GM19240 (cell line): ENCODE results near the gene ACTR6.
"Not testable (repeated sequence)": the region's sequence is repeated elsewhere in the genome, so short reads cannot be mapped to it uniquely, and the experiment has no call there.

Experiments
- DNase-seq: peaks from one replicate; pipeline ENCODE4 v3.0.0; 2011; ENCODE audit warnings: low spot score; ENCODE audit not compliant: insufficient read length

ACTR6 gene

GRCh38 chr12:100200463-100201181, at the start of gene ACTR6:
ACTR6 (plus strand) TSS chr12:100200815; CDS start chr12:100200852, 37 bp downstream.
- DNase-seq: peak; percentile 54

DNA sequence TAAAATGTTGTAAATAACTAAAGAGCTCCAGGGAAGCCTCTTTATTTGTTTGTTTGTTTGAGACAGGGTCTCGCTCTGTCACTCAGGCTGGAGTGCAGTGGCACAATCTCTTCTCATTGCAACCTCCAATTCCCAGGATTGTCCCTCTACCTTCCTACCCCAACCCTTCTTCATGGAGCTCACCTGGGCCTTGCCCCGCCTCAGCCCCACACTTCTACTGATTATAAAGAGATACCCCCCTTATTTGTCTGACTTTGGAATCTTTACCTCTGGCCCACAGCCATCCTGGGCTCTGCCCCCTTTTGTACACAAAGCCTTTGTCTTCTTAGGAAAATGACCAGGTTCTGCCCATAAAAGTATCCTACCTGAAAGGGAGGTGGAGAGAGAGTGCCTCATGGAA, 48.8 kb upstream of the ACTR6 start:
- no peak for DNase-seq

DNA sequence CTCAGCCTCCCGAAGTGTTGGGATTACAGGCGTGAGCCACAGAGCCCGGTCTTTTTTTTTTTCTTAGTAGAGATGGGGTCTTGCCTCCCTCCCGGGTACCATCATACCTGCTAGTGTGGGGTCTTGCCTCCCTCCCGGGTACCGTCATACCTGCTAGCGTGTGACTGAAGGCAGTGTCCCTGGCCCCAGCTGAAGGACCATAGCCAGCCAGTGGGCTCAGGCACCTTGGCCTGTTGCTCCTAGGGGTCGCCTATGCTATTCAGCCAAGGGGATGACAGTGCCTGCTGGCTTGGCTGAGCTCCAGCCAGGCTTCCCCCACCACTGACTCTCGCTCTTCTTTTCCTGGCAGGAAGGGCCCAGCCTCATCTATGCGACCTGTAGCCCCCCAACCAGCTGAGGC, 47.5 kb upstream of the ACTR6 start:
- DNase-seq: no peak

GRCh38 chr12:100154474-100155247, 46.0 kb upstream of the ACTR6 start:
- peak; percentile 34 for DNase-seq

GRCh38 chr12:100156731-100157426, 43.7 kb upstream of the ACTR6 start:
- no peak for DNase-seq

GRCh38 chr12:100157427-100157821, 43.2 kb upstream of the ACTR6 start:
- DNase-seq: no peak

GRCh38 chr12:100158535-100158934, 42.1 kb upstream of the ACTR6 start:
- no peak for DNase-seq

GRCh38 chr12:100159391-100160104, 41.1 kb upstream of the ACTR6 start:
- no peak for DNase-seq

DNA sequence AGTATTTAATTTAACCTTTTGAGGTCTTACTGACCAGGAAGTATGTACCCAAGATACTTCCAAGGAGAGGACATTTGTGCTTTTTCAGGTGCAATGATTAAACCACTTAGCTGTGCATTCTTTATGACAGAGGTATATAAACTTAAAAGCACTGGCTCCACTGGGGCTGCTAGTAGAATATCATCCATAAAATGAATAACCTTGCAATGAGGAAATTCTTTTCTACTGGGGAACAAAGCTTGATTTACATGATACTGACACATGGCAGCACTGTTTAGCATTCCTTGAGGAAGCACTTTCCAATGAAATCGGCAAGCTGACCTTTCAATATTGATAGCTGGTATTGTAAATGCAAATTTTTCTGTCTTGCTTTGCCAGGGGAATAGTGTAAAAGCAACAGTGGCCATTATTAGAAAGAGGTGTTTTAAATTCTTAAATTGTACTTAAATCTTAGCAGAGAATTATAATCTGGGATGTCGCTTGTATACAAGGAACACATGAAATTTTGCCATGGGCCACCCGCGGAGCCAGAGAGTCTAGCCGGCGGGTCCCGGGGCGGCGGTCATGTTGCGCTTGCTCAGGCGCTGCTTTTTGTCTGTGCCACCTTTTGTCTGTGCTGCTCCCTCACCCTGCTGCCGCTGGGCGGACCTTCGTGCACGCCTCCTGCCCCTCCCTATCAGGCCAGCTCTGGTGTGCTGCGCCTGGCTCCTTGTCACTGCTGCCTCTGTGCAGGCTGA, 37.0 kb upstream of the ACTR6 start:
- peak; percentile 83 for DNase-seq

DNA sequence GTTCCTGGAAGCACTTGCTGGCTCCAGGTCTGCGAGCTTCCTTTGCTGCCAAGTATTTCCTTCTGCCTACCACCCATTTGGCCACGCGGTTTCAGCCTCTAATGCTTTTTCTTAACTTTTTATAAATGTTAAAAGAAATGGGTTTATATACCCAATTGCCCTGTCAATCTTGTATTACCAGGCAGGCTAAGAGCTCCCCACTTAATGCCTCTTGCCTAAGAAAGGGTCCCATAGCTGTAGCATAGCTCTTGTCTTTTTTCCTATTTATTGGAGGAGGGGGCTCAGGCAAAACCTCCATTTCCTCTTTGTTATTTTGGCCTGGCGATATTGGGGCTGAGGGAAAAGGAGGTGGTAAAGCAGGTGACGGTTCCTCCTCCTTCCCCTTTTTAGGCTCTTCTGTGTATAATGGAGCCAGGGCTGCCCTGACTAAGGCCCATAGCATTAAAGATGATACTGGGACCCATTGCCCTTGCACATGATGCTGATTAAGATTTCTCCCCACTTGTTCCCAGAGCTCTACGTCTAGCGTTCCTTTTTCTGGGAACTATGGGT, 36.4 kb upstream of the ACTR6 start:
- no peak for DNase-seq

DNA sequence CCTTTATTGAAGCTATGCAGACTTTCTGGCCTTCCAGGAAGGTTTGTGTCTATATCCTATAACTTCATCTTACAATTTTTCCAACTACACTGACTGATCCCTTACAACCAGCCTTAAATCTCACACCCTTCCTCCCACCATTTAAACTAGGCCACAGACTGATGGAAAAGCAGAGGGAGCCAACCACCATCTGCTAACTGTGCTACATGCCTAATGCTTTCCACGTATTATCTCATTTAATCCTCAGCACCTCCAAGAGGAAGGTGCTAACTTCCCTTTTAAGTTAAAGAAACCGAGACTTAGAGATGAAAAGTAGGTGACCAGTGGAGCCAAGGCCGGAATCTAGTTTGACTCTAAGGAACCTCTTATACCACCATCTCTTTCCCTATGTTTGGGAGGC, 35.3 kb upstream of the ACTR6 start:
- no peak for DNase-seq

- DNase-seq: no peak
Measured at GRCh38 chr12:100166232-100166631, 34.4 kb upstream of the ACTR6 start.

GRCh38 chr12:100168562-100168961, 32.1 kb upstream of the ACTR6 start:
- DNase-seq: no peak

DNA sequence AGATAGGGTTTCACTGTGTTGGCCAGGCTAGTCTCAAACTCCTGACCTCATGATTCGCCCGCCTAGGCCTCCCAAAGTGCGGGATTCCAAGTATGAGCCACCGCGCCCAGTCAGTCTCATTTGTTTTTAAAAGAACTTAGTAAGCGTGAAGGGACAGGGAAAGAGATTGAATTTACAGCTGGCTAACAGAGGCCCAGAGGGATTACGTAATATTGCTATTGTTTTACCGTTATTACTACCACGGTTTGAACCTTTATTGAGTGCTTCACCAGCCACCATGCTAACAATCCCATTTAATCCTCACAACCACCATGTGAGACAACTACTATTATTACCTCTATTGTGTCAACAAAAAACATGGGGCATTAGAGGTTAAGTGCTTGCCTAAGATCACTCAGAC, 31.3 kb upstream of the ACTR6 start:
- DNase-seq: no peak

GRCh38 chr12:100170313-100170858, 30.2 kb upstream of the ACTR6 start:
- no peak for DNase-seq

GRCh38 chr12:100171248-100171647, 29.4 kb upstream of the ACTR6 start:
- DNase-seq: no peak

DNA sequence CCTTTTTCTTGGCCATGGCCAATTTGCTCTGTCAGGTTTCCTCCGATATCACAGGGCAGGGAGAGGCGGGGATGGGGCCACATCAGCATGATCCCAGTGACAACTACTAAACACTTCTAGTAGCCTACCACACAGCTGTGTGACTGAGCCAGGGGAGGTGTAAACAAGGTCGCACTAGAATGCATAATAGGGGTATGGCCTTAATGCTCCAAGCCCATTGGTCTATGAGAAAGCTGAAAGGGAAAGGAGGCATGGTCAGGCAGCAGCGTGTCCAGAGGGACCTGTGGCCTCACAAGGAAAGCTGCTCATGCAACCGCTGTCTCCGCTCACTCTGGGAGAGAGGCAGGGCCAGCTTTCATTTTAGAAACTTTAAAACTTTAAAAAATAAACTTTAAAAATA, 27.5 kb upstream of the ACTR6 start:
- no peak for DNase-seq

DNA sequence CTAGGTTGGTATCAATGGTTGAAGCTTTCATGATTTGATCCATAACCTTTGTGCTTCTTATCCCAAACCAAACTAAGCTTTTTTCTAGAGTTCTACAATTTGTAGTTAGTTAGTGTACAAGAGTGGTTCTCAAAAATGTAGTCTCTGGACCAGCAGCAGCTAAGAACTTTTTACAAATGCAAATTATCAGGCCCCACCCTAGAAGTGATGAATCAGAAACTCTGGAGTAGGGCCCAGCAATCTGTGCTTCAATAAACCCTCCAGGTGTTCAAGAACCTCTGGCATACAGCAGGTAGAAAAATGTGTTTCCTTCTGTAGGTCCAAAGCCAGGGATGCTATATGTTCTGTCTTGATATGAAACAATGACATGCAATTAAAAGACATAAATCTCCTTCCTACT, 26.1 kb upstream of the ACTR6 start:
- no peak for DNase-seq

DNA sequence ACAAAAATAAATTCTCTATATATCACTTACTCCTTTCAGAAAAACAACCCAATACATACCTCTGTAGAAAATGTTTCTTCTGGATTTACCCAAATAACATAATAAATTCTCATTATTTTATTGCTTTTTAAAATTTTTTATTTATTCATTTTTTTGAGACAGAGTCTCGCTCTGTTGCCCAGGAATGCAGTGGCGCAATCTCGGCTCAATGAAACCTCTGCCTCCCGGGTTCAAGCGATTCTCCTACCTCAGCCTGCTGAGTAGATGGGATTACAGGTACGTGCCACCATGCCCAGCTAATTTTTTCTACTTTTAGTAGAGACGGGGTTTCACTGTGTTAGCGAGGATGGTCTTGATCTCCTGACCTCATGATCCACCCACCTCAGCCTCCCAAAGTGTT, 24.1 kb upstream of the ACTR6 start:
- DNase-seq: not testable (repeated sequence)

DNA sequence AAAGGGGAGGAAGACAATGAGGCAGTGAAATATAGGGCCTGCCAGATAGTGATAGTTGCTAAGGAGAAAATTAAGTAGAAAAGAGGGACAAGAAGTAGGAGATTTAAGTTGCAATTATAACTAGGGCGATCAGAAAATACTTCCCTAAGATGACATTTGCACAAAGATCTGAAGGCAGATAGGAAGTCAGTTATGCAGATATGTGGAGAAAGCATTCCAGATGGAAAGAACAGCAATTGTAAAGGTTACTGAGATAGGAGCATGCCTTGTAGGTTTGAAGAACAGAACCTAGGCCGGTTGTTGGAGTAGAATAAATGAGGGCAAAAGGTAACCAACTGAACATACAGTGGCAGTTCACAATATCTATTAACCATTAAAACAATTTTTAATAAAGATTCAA, 21.4 kb upstream of the ACTR6 start:
- no peak for DNase-seq
